Neutrophil (primary cell): Measurements from ENCODE around the gene SLC9A9.

Source experiments
- H3K27ac ChIP-seq: fragments of 200-600 bp; sonication (generic); 2 replicates; pipeline ENCODE4 v1.5.1; 2016; ENCODE audit warnings: mild to moderate bottlenecking, moderate library complexity
- H3K27me3 ChIP-seq: fragments of 200-600 bp; sonication (generic); 2 replicates; pipeline ENCODE4 v1.6.0; 2016; ENCODE audit warnings: mild to moderate bottlenecking
- H3K36me3 ChIP-seq: fragments of 200-600 bp; sonication (generic); 2 replicates; pipeline ENCODE4 v1.5.1; 2017
- H3K4me1 ChIP-seq, 2 experiments: fragments of 200-600 bp in 1 of 2; sonication (generic) in 1 of 2; 1 replicate in 1 of 2; 2 replicates in 1 of 2; pipeline versions ENCODE4 v1.5.1 to v1.6.1; 2013 to 2016; ENCODE audit warnings: low read depth in 1 of 2, low read length in 1 of 2, mild to moderate bottlenecking in 1 of 2, moderate library complexity in 1 of 2; ENCODE audit not compliant: control insufficient read depth in 1 of 2, insufficient read depth in 1 of 2
- H3K4me3 ChIP-seq, 2 experiments: fragments of 200-600 bp in 1 of 2; sonication (generic) in 1 of 2; 1 replicate in 1 of 2; 2 replicates in 1 of 2; pipeline ENCODE4 v1.5.1; 2013 to 2016; ENCODE audit warnings: low read depth in 1 of 2, low read length in 1 of 2, mild to moderate bottlenecking in 1 of 2, moderate library complexity in 1 of 2
- H3K9me3 ChIP-seq: fragments of 200-600 bp; sonication (generic); 2 replicates; pipeline ENCODE4 v1.5.1; 2016
- CTCF ChIP-seq: fragments of 200-600 bp; sonication (generic); IDR thresholded peaks from 2 replicates; pipeline ENCODE4 v1.5.1; 2016; ENCODE audit warnings: antibody characterized with exemption

SLC9A9 gene

DNA sequence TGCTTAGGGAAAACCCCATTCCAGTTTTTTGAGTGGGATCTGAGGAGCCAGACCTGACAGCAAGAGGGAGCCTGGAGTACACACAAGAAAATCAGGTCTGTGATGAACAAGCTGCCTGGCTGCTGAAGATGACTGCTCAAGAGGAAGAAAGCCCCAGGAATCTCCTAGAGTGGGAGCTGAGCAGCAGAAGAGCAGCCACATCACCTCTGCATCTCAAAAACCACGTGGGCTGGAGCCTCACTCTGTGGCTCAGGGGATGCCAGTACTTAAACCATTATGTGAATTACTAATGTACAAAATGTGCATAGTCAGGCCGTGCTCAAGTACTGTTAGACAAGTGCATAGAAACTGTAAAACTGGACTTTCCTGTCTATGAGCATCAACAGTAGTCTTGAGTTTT, 52.4 kb downstream of the SLC9A9 start:
- Histone ChIP-seq H3K4me1 (no peaks in the 10 kb centered on the region), H3K27ac (no peak overlapping the region), H3K36me3 (no peaks in the 10 kb centered on the region), H3K27me3 (no peaks in the 10 kb centered on the region), H3K9me3 (no peaks in the 10 kb centered on the region), H3K4me3 (no peak overlapping the region)
- TF ChIP-seq CTCF = no peak

DNA sequence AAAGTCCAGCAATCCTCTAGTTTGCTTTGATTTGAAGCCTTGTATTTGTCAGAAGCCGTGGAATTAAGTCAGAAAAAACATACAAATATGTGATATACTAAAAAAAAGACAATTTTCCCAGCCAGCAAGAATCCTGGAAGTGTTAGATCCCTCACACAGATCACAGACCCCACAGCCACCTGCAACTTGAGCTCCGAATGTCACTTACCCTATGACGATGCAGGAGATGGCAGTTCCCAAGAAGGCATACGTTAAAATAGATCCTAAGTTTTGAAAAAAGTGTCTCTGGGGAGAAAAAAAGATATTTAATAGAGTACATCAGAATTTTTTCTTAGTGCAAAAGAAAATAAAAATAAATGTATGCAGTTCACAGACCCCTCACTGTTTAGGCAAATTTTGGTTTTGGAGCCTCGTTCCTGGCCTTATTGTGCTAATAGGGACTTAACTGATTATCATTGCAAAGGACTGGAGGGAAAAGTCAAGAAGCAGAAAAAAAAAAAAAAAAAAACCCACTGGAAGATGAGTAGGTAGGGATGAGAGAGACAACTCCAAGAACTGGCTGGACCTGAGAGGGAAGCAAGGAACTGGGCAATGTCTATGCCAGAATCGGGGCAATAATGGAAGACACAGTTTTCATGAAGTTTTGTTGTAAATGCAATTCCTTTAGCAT, 53.3 kb downstream of the SLC9A9 start:
- no peaks in the 10 kb centered on the region for H3K9me3 ChIP-seq
- no peaks in the 10 kb centered on the region for H3K36me3 ChIP-seq
- H3K27ac ChIP-seq = no peak overlapping the region
- H3K27me3 ChIP-seq = no peaks in the 10 kb centered on the region
- no peaks in the 10 kb centered on the region for H3K4me1 ChIP-seq
- H3K4me3 ChIP-seq = no peak overlapping the region
- no peak for TF ChIP-seq CTCF

DNA sequence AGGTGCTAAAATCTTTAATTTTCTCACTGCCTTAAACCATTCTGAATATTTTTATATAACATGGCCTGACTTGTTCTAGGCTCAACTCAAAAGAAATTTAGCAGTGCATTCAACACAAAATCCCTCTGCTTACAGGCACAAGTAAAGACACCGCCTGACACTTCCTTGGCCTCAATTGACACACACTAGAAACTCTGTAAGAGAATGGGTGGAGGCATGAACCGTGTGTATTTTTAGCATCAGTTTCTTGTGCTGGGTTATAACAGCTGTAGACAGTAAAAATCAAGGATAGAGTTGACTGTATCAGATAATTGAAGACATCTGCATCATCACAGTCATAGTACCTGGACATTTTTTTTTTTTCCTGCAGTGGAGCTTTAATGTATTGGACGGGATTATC, 54.3 kb downstream of the SLC9A9 start:
- Histone ChIP-seq H3K4me3 (no peak overlapping the region), H3K27me3 (no peaks in the 10 kb centered on the region), H3K36me3 (no peaks in the 10 kb centered on the region), H3K27ac (no peak overlapping the region), H3K9me3 (no peaks in the 10 kb centered on the region), H3K4me1 (no peaks in the 10 kb centered on the region)
- no peak for TF ChIP-seq CTCF

DNA sequence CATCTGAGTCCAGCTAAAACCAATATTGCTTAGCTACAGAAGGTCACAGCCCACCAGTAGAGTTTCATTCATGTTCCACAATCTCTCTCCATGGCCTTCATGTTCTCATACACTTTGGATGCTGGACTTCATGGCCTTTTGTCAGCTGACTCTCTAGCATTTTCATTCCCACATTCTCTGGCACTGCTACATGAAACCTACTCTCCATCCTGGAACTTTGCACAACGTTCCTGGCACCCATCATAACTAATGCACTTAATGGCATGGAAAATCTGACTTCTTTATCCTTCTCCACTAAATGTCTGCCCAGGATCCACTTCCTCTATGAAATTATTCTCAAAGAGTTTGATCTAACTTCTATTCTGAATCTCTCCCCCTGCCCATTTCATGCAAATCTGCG, 56.9 kb downstream of the SLC9A9 start:
- no peak overlapping the region for H3K4me3 ChIP-seq
- H3K36me3 ChIP-seq = no peaks in the 10 kb centered on the region
- H3K27me3 ChIP-seq = no peaks in the 10 kb centered on the region
- no peaks in the 10 kb centered on the region for H3K9me3 ChIP-seq
- no peak for TF ChIP-seq CTCF
- H3K27ac ChIP-seq = no peak overlapping the region
- H3K4me1 ChIP-seq = no peaks in the 10 kb centered on the region

DNA sequence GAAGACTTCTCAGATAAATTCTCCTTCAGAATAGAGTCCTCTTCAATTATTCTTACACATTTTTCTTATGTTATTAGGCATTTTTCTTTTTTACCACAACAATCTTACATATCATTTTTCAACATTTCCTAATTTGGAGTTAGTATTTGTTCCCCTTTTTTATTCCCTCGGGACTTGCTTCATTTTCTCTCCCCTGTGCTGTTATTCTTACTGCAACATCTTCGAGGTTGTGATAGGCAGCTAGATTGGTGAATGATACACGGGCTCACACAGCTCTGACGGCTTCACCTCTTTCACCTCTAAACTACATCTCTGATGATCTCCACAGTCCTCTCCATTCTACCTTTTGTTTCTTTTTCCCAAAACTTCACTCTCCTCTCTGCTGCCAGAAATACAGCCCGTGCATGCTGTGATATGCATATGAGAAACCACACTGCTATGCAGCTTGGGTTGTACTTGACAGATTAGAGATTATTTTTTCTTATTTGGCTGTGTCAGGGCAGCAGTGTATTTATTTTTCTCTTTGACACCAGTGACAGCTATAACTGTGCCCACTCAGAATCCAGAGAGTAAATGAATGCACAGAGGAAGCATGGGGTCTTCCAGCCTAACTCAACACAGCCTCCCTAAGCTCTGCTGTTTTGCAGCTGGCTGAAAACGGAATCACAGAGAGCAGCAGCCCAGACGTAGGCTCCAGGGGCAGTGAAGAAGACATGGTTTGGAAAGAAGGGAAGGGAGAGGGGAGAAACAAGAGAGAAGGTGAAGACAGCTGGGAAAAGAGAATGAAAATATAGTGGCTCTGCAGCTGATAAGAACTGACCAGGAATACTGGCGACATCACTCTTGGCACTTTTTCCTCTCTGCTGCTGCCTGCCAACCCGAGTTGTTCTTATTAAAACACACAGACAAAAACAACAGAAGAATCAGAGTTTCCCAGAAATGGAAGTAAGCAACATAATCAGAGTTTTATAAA, 61.8 kb downstream of the SLC9A9 start:
- H3K4me3 ChIP-seq = no peak overlapping the region
- no peaks in the 10 kb centered on the region for H3K36me3 ChIP-seq
- no peaks in the 10 kb centered on the region for H3K4me1 ChIP-seq
- H3K27ac ChIP-seq = no peak overlapping the region
- H3K27me3 ChIP-seq = no peaks in the 10 kb centered on the region
- TF ChIP-seq CTCF = no peak
- no peaks in the 10 kb centered on the region for H3K9me3 ChIP-seq
